HAP-1 (cell line): ENCODE data around the gene ADGRE1.

Experiments
- DNase-seq, 2 experiments: peaks; one replicate each; pipeline ENCODE4 v3.0.0-alpha.2; 2016 to 2020; ENCODE audit warnings: low spot score in 2 of 2
- H3K27me3 ChIP-seq: fragments of 250-450 bp; sonication (Bioruptor Pico); 2 replicates; pipeline ENCODE4 v1.5.1; 2020; ENCODE audit warnings: low read depth, mild to moderate bottlenecking, moderate library complexity
- H3K36me3 ChIP-seq: fragments of 250-450 bp; sonication (Bioruptor Pico); replicated peaks from 2 replicates; pipeline ENCODE4 v1.5.1; 2020; ENCODE audit warnings: mild to moderate bottlenecking
- H3K4me1 ChIP-seq: fragments of 250-450 bp; sonication (Bioruptor Pico); 2 replicates; pipeline ENCODE4 v1.5.1; 2020; ENCODE audit warnings: mild to moderate bottlenecking
- H3K4me3 ChIP-seq: fragments of 250-450 bp; sonication (Bioruptor Pico); 2 replicates; pipeline ENCODE4 v1.5.1; 2020; ENCODE audit warnings: mild to moderate bottlenecking, moderate library complexity
- H3K9me3 ChIP-seq: fragments of 250-450 bp; sonication (Bioruptor Pico); 2 replicates; pipeline ENCODE4 v1.5.1; 2020; ENCODE audit warnings: mild to moderate bottlenecking, moderate library complexity
- in situ Hi-C: fragments of 300-500 bp; cut with MboI; formaldehyde crosslinking; loops from 3 replicates; pipeline ENCODE4 v1.14.3; 2020; ENCODE audit warnings: low sequenced_read_pairs, inconsistent platforms, mixed read lengths

Gene ADGRE1

DNA sequence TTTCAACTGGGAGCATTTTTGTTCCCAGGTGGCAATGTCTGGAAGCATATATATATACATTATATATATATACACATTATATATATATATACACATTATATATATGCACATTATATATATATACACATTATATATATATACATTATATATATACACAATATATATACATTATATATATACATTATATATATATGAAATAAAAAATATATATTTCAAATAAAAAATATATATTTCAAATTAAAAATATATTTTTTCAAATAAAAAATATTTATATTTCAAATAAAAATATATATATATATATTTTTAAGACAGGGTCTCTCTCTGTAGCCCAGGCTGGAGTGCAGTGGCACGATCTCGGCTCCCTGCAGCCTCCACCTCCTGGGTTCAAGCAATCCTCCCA is 61.5 kb downstream of the ADGRE1 start:
- Histone ChIP-seq H3K9me3 (no peaks in the 10 kb centered on the region; the same call in 1 of the 2 replicates), H3K4me3 (no peak overlapping the region), H3K4me1 (no peaks in the 10 kb centered on the region), H3K27me3 (no peaks in the 10 kb centered on the region), H3K36me3 (no peaks in the 10 kb centered on the region)
- no peak for DNase-seq
- in situ Hi-C loops: no loop called here

DNA sequence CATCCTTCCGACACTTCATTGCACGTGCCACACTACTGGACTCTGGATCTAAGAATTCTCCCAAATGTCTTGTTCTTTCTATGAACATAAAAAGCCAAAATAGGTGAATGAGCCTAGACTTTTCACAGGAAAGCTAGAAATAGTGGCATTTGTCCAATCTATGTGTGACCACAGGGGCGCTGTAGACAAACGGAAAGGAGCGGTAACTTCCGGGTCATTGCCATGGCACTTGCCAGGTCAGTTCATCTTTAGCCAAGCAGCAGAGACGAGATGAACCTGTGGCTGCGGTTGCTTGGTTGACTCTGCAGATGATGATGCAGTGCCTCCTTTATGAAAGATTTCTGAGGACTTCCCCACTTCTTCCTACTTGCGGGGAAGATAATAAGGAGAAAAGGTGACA is 65.6 kb downstream of the ADGRE1 start:
- in situ Hi-C loops: no loop called here
- Histone ChIP-seq H3K9me3 (no peaks in the 10 kb centered on the region; the same call in 1 of the 2 replicates), H3K4me3 (no peak overlapping the region), H3K27me3 (no peaks in the 10 kb centered on the region), H3K36me3 (no peaks in the 10 kb centered on the region), H3K4me1 (no peaks in the 10 kb centered on the region)
- DNase-seq: no peak

DNA sequence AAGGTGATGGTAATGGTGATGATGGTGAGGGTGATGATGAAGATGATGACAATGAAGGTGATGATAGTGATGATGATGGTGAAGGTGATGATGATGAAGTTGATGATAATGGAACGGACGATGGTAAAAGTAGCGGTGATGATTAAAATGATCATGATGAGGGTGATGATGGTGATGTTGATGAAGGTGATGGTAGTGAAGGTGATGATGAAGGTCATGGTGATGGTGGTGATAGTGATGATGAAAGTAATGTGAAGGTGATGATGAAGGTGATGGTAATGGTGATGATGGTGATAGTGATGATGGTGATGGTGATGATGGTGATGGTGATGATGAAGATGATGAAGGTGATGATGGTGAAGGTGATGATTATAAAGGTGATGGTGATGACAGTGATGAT is 67.7 kb downstream of the ADGRE1 start:
- in situ Hi-C loops: no loop called here
- H3K4me1 ChIP-seq: no peaks in the 10 kb centered on the region
- H3K4me3 ChIP-seq: no peak overlapping the region
- no peaks in the 10 kb centered on the region; the same call in 1 of the 2 replicates for H3K9me3 ChIP-seq
- no peaks in the 10 kb centered on the region for H3K27me3 ChIP-seq
- no peak for DNase-seq
- H3K36me3 ChIP-seq: no peaks in the 10 kb centered on the region

DNA sequence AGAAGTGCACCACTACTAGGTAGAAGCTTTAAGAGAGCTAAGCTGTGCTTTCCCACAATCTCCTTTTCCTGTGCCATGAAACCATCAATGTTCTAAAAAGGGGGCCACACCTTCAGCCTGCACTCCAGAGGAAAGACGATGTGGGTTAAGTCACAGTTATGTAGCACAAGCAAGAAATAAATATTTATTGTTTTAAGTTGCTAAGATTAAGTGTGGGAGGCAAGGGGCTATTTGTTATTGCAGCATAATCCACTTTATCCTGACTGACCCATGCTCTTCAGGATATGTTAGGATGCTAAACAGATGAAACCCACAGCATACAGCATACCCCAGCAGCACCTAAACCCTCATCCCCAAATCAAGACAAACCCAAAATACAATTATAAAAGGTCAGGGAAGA is 69.2 kb downstream of the ADGRE1 start:
- in situ Hi-C loops: no loop called here
- Histone ChIP-seq H3K4me3 (no peak overlapping the region), H3K4me1 (no peaks in the 10 kb centered on the region), H3K36me3 (no peaks in the 10 kb centered on the region), H3K9me3 (no peaks in the 10 kb centered on the region; the same call in 1 of the 2 replicates), H3K27me3 (no peaks in the 10 kb centered on the region)
- DNase-seq: no peak

DNA sequence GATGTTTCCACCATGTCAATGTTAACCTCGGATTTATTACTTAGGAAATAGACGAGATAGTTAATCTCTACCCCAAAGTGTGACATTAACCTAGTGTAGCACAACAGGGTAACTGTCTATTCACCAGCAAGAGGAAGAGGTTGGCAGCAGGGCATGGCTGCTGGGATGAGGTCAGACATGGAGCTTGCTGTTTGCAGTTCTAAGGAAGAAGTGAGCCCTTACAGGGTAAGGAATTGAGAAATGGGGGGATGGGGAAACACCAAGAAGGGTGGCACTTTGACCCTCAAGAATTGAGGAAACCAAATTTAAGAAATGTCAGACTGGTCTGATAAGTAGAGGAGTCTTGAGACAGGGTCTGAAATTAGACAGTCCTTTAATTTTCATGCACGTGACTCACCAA is 71.4 kb downstream of the ADGRE1 start:
- H3K36me3 ChIP-seq: no peaks in the 10 kb centered on the region
- no peak overlapping the region for H3K4me3 ChIP-seq
- no peak for DNase-seq
- no peaks in the 10 kb centered on the region for H3K4me1 ChIP-seq
- H3K27me3 ChIP-seq: no peaks in the 10 kb centered on the region
- in situ Hi-C loops: no loop called here
- H3K9me3 ChIP-seq: no peaks in the 10 kb centered on the region

DNA sequence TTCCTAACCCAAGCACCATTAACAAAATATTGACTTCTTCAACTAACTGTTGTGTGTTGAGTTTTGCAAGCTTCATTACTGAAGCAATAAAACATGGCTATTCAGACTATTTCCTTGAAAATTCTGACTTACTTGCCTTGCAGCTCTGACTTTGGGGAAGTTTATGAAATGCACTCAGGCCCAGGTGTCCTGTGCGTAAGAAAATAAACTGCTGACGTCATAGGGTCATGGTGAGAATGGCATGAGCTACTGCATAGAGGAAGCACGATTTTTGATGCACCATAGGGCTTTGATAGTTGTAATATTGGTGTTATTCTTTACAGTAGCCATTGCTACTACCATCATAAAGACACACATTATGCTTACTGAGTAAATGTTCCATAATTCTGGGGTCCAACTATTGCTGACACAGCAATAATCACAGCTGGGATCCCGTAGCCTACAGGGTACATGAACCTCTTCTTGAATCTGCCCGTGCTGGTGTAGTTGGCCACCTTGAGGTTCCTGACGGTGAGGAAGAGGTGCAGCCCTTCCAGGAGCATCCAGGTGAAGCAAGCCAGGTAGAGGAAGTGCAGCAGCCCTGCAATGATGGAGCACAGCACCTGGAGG is 76.0 kb downstream of the ADGRE1 start:
- in situ Hi-C loops: no loop called here
- H3K27me3 ChIP-seq: no peaks in the 10 kb centered on the region
- no peaks in the 10 kb centered on the region for H3K36me3 ChIP-seq
- no peak overlapping the region for H3K4me3 ChIP-seq
- H3K9me3 ChIP-seq: no peaks in the 10 kb centered on the region
- DNase-seq: no peak
- H3K4me1 ChIP-seq: no peaks in the 10 kb centered on the region

DNA sequence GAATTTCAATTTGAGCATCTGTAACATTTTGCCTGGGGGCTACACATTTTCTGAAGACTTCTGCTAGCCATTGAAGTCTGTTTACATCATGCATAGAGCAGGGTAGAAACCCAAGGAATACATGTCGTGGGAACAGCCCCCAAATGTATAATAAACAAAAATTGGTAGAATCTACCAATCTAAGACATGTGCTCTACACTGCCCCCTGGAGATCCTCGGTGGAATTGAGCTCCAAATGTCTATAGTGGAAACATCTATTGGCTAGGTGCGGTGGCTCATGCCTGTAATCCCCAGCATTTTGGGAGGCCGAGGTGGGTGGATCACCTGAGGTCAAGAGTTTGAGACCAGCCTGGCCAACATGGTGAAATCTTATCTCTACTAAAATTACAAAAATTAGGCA is 76.6 kb downstream of the ADGRE1 start:
- in situ Hi-C loops: no loop called here
- peak; percentile 3 to 45 for DNase-seq
- H3K27me3 ChIP-seq: no peaks in the 10 kb centered on the region
- no peaks in the 10 kb centered on the region for H3K4me1 ChIP-seq
- H3K9me3 ChIP-seq: no peaks in the 10 kb centered on the region
- H3K4me3 ChIP-seq: no peak overlapping the region
- no peaks in the 10 kb centered on the region for H3K36me3 ChIP-seq

DNA sequence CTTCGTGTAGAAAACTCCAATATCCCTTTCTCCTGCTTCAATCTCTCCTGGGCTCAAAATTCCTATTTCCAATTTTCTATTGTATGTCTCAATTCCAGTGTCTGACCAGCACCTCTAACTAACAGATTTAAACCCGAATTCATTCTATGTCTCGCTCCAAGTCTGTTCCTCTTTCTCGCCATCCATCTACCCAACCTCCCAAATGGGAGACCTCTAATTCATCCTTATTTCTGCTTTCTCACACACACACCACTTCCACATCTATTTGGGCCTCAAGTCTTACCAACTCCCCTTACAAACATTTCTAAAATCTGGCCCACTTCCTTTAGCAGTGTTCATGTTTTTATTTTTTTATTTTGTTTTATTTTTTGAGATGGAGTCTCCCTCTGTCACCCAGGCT is 80.6 kb downstream of the ADGRE1 start:
- Histone ChIP-seq H3K36me3 (no peaks in the 10 kb centered on the region), H3K4me1 (no peaks in the 10 kb centered on the region), H3K27me3 (no peaks in the 10 kb centered on the region), H3K9me3 (no peaks in the 10 kb centered on the region), H3K4me3 (no peak overlapping the region)
- in situ Hi-C loops: no loop called here
- no peak for DNase-seq

DNA sequence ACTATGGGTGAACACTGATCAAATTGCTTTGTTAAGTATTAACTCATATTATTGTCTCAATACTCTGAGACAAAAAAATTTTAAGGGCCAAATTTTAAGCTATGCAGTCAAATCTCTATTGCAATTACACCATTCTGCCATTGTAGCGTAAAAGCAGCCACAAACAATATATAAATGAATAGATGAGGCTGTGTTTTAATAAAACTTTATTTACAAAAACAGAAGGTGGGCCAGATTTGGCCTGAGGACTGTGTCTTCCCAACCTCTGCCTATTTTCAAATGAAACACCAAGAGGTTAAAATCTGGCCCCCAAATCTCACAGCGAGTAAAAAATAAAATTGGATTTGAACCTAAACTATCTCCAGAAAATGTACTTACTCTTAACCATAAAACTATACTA is 82.1 kb downstream of the ADGRE1 start:
- Histone ChIP-seq H3K9me3 (no peaks in the 10 kb centered on the region), H3K4me3 (no peak overlapping the region), H3K4me1 (no peaks in the 10 kb centered on the region), H3K36me3 (no peaks in the 10 kb centered on the region), H3K27me3 (no peaks in the 10 kb centered on the region)
- in situ Hi-C loops: no loop called here
- DNase-seq: no peak

DNA sequence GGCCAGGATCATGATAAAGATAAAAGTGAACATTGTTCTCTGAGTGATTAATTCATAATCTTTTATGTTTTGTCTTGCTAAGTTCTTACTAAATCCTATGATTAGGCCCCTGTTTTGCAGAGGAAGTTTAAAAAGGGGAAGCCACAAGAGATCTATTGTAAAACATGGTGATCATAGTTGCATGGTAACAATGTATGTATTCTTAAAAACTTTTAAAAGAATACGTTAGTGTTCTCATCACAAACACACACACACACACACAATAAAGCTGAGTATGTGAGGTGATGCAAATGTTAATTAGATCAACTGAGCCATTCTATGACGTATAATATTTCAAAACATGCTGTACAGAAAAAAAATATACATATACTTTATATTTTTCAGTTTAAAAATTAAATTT is 82.6 kb downstream of the ADGRE1 start:
- in situ Hi-C loops: no loop called here
- Histone ChIP-seq H3K27me3 (no peaks in the 10 kb centered on the region), H3K4me1 (no peaks in the 10 kb centered on the region), H3K36me3 (no peaks in the 10 kb centered on the region), H3K9me3 (no peaks in the 10 kb centered on the region), H3K4me3 (no peak overlapping the region)
- no peak for DNase-seq

DNA sequence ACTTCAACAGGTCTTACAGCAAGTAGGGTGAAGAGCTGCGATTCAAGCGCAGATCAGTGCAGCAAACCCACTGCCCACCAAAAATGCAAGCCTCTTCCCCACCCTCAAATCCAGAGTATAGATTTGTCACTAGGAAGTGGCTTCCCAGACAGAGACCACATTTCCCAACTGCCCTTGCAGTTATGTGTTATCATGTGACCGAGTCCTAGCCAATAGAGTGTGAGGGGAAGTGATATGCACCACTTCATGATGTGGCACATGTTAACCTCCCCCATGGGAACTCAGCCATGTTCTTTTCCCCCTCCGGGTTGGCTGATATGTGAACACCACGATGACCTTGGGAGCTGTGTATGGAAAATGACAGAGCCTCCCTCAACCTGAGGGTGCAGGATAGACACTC is 83.1 kb downstream of the ADGRE1 start:
- in situ Hi-C loops: no loop called here
- peak; percentile 3 to 23 for DNase-seq
- no peaks in the 10 kb centered on the region for H3K36me3 ChIP-seq

DNA sequence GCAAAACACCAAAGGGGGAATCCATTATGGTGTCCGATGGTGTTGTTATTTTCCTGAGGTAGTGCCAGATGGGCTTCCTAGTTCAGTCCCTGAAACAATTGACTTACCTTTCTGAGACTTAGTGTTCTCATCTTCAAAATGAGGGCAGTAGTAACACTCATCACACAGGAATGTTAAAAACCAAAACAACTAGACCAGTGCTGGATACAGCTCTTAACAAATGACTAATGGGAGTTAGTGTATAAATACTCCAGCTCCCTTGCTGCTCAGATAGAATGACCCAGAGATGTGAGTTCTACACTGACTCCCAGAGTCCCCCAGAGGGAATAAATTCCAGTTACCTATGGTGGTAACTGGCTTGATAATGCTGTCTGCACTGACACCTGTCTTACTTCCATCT is 84.0 kb downstream of the ADGRE1 start:
- no peak overlapping the region for H3K4me3 ChIP-seq
- DNase-seq: no peak
- H3K9me3 ChIP-seq: no peaks in the 10 kb centered on the region
- H3K36me3 ChIP-seq: no peaks in the 10 kb centered on the region
- in situ Hi-C loops: no loop called here
- no peaks in the 10 kb centered on the region for H3K27me3 ChIP-seq
- H3K4me1 ChIP-seq: no peaks in the 10 kb centered on the region

More for the DNA sequence above, 83.1 kb downstream of the ADGRE1 start:
- Histone ChIP-seq H3K27me3 (no peaks in the 10 kb centered on the region), H3K9me3 (no peaks in the 10 kb centered on the region), H3K4me1 (no peaks in the 10 kb centered on the region), H3K4me3 (no peak overlapping the region)

DNA sequence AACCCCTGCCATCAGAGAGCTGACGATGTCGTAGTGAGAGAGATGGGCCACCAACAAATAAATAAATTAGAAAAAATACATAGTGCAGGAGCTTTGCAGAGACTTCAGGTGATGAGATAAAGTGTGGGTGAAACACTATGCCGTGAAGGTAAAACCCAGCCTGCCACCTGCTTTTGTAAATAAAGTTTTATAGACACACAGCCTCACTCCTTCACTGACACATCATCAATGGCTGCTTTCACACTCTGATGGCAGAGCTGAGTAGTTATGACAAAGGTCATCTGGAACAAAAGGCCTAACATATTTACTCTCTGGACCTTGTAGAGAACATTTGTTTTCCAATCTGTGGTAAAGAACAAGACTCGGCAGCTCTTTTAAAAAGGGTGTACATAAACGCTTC is 88.8 kb downstream of the ADGRE1 start:
- in situ Hi-C loops: no loop called here
- H3K9me3 ChIP-seq: peaks cover 3% of the 10 kb centered on the region; the same call in 1 of the 2 replicates
- DNase-seq: no peak
- no peaks in the 10 kb centered on the region for H3K4me1 ChIP-seq
- no peaks in the 10 kb centered on the region for H3K36me3 ChIP-seq
- H3K27me3 ChIP-seq: no peaks in the 10 kb centered on the region
- no peak overlapping the region for H3K4me3 ChIP-seq

DNA sequence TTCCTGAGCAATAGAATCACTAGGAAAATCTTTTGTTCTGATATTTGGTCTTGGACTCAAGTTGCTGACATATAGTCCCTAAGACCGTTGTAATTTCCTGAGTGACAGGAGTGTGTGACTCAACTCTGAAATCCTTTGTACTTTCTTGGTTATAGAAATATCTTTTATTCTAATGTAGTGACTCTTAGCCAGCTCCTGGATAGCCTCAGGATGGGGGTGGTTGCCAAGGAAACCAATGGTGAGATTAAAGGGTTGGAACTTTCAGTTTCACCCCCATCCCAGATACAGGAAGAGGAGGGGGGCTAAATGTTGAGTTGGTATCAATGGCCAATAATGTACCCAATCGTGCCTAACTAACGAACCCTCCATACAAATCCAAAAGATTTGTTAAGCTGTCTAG is 92.0 kb downstream of the ADGRE1 start:
- in situ Hi-C loops: no loop called here
- peaks cover 3% of the 10 kb centered on the region; the same call in 1 of the 2 replicates for H3K9me3 ChIP-seq
- H3K4me1 ChIP-seq: no peaks in the 10 kb centered on the region
- no peak for DNase-seq
- no peak overlapping the region for H3K4me3 ChIP-seq
- H3K27me3 ChIP-seq: no peaks in the 10 kb centered on the region
- H3K36me3 ChIP-seq: no peaks in the 10 kb centered on the region

DNA sequence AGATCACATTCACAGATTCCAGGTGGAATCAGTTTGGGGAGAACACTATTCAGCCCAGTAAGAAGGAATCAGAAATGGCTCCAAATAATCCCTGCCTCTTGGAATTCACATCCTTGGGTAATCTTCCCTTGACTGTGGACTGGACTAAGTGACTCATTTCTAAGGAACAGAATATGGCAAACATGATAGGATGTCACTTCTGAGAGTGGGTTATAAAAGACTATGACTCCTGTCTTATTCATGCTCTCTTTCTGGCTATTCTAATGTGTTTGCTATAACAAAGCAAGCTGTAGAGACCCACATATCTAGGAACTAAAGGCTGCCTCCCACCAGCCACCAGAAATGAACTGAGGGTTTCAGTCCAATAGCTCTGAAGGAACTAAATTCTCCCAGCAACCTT is 96.1 kb downstream of the ADGRE1 start:
- H3K4me1 ChIP-seq: no peaks in the 10 kb centered on the region
- DNase-seq: no peak
- no peak overlapping the region for H3K4me3 ChIP-seq
- in situ Hi-C loops: no loop called here
- no peaks in the 10 kb centered on the region for H3K27me3 ChIP-seq
- H3K9me3 ChIP-seq: no peaks in the 10 kb centered on the region
- no peaks in the 10 kb centered on the region for H3K36me3 ChIP-seq
